Ascending aorta (tissue), 2 donors: ENCODE measurements around the gene ZNF576. TPM values are rescaled to one million over a fixed set of nuclear protein-coding genes. Genes with fewer than 3 reads are reported as not detected.

Experiments used
- DNase-seq, 2 donors: peaks; one replicate each; pipeline ENCODE4 v3.0.0-alpha.2; 2019; ENCODE audit warnings: low spot score in 2 of 2
- H3K27ac ChIP-seq, 2 donors: fragments of 200-600 bp; sonication (generic); one replicate each; pipeline ENCODE4 v1.5.1; 2016 to 2017; ENCODE audit warnings: mild to moderate bottlenecking in 1 of 2
- H3K27me3 ChIP-seq: fragments of 200-600 bp; sonication (generic); one replicate; pipeline ENCODE4 v1.5.1; 2017
- H3K36me3 ChIP-seq, 2 donors: fragments of 200-600 bp; sonication (generic); one replicate each; pipeline ENCODE4 v1.5.1; 2016
- H3K4me1 ChIP-seq, 2 donors: fragments of 200-600 bp; sonication (generic); one replicate each; pipeline ENCODE4 v1.5.1; 2016 to 2017; ENCODE audit warnings: mild to moderate bottlenecking in 1 of 2
- H3K4me3 ChIP-seq, 2 donors: fragments of 200-600 bp; sonication (generic); one replicate each; pipeline ENCODE4 v1.5.1; 2016 to 2017; ENCODE audit warnings: mild to moderate bottlenecking in 1 of 2
- H3K9me3 ChIP-seq, 2 donors: fragments of 200-600 bp; sonication (generic); one replicate each; pipeline ENCODE4 v1.5.1; 2016
- CTCF ChIP-seq, 3 experiments: fragments of 200-600 bp in 2 of 3; fragments of 450-650 bp in 1 of 3; sonication (generic) in 2 of 3; IDR thresholded peaks; one replicate each; pipeline ENCODE4 v1.5.1; 2016 to 2019; ENCODE audit warnings: antibody characterized with exemption in 3 of 3, mild to moderate bottlenecking in 1 of 3, moderate library complexity in 1 of 3
- intact Hi-C: fragments of 100-400 bp; cut with DNase I; formaldehyde crosslinking; loops from one replicate; pipeline ENCODE4 v1.15.1; 2023
- total RNA-seq: library from RNA; depleted of rRNA; stranded (reverse); fragments of >200 nt; gene quantifications from one replicate; pipeline ENCODE4 v1.1.0, GENCODE V29; 2016

ZNF576 gene
- total RNA-seq, 1 donor from 2014 or later = 3.1 TPM

- Histone ChIP-seq H3K27me3 (no peaks in the 10 kb centered on the region), H3K4me3 (no peak overlapping the region), H3K4me1 (peaks cover 0 to 7% of the 10 kb centered on the region in 2 donors), H3K9me3 (no peaks in the 10 kb centered on the region), H3K36me3 (no peaks in the 10 kb centered on the region), H3K27ac (no peak overlapping the region)
- DNase-seq = no peak
- intact Hi-C loops = no loop called here
- TF ChIP-seq CTCF (IDR thresholded peaks at IDR 0.05) = no peak
These were observed 25.7 kb downstream of the ZNF576 start for GRCh38 chr19:43622070-43622469.

GRCh38 chr19:43622956-43623355 lies 26.6 kb downstream of the ZNF576 start:
- peaks cover 0 to 7% of the 10 kb centered on the region in 2 donors for H3K4me1 ChIP-seq
- no peak for DNase-seq
- no peaks in the 10 kb centered on the region for H3K9me3 ChIP-seq
- H3K36me3 ChIP-seq = no peaks in the 10 kb centered on the region
- no peaks in the 10 kb centered on the region for H3K27me3 ChIP-seq
- no peak for TF ChIP-seq CTCF (IDR thresholded peaks at IDR 0.05)
- intact Hi-C loops = no loop called here
- no peak overlapping the region for H3K27ac ChIP-seq
- H3K4me3 ChIP-seq = no peak overlapping the region

DNA sequence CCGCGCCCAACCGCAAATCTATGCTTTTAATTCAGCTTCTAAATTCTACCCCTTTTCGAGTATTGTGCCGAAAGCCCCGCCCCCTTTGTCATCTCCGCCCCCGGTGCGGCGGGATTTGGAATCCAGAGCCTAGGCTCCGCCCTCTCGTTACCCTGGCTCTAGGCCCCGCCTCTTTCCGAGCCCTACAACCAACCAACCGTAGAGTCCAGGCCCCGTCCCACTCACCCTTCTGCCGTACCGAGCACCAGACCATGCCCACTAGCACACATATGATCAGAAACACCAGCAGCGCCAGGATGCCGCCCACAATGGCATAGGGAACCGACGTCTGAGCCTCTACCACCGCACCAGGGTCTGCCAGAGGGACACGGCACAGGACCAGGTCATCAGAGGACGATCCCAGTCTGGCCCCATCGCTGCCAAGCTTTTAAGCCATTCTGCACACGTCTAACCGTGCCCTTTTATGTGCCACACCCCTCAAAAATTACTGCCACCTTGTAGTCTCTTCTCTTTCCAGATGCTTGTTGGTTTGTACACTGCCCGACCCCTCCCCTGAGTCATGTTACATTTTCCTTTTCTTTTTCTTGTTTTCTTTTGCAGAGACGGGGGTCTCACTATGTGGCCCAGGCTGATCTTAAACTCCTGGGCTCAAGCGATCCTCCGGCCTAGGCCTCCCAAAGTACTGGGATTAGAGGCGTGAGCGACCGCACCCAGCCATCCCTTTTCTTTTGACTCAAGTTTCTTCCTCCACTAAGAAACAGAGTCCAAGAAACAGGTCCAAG lies 27.7 kb downstream of the ZNF576 start:
- Histone ChIP-seq H3K27me3 (no peaks in the 10 kb centered on the region), H3K4me3 (no peak overlapping the region), H3K9me3 (no peaks in the 10 kb centered on the region), H3K36me3 (no peaks in the 10 kb centered on the region), H3K27ac (no peak overlapping the region), H3K4me1 (peaks cover 0 to 7% of the 10 kb centered on the region in 2 donors)
- DNase-seq = no peak
- no peak for TF ChIP-seq CTCF (IDR thresholded peaks at IDR 0.05)
- intact Hi-C loops = no loop called here

DNA sequence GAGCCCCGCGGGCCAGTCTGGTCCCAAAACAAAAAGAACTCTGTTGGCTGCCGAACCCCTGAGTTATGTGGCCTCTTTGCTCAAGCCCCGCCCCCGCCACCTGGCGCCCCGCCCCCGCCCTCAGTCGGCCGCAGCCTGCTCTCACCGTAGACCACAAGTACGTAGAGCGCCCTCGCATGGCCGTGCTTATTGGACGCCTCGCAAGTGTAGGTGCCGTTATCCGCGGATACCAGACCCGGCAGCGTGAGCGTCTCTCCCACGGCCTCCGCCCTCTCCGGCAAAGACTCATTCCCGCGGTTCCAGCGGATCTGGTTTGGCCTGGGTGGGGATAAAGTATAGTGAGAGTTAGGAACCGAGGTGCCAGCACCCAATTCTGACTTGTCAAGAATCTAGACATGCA lies 28.5 kb downstream of the ZNF576 start:
- H3K27ac ChIP-seq = no peak overlapping the region
- intact Hi-C loops = no loop called here
- peak; percentile 27 to 71 for DNase-seq
- no peaks in the 10 kb centered on the region for H3K36me3 ChIP-seq
- H3K9me3 ChIP-seq = no peaks in the 10 kb centered on the region
- no peaks in the 10 kb centered on the region for H3K27me3 ChIP-seq
- TF ChIP-seq CTCF (IDR thresholded peaks at IDR 0.05) = no peak
- H3K4me1 ChIP-seq = peaks cover 0 to 7% of the 10 kb centered on the region in 2 donors
- H3K4me3 ChIP-seq = no peak overlapping the region

DNA sequence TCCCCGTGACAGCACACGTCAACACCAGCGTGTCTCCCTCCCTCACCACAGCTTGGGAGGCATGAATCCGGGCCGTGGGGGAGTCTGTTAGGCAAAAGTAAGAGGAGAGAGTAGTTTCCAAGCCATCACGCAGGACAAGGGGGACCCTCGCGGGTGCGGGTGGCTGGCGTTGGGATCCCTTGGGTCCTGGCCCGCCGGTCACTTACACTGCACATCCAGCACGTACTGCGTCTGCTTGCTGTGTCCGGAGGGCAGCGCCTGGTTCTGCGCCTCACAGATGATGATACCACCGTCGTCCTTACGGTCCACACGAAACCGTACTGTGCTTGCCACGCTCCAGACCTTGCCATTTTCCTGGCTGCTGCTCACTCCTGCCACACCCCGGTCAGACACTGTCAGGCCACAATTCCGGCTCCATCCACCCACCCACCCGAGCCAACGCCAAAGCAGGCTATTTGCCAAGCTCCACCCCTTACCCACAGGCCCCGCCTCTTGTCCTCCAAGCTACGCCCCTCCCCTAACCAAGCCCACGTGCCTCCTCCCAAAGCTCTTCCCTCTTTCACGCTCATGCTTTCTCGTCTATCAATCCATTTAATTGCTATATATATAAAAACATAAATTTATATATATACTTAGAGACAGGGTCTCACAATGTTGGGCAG lies 29.7 kb downstream of the ZNF576 start:
- no peak for DNase-seq
- no peak for TF ChIP-seq CTCF (IDR thresholded peaks at IDR 0.05)

More for the DNA sequence above, 29.7 kb downstream of the ZNF576 start:
- intact Hi-C loops = no loop called here
- Histone ChIP-seq H3K4me3 (no peak overlapping the region), H3K27ac (no peak overlapping the region), H3K9me3 (no peaks in the 10 kb centered on the region), H3K27me3 (no peaks in the 10 kb centered on the region), H3K4me1 (no peaks in the 10 kb centered on the region), H3K36me3 (no peaks in the 10 kb centered on the region)
